ENCODE measurements around the gene CRABP2.
A peak's percentile ranks its signal among the peaks of the same experiment; 100 is the strongest.

The CRABP2 gene

GRCh38 chr1:156741481-156741983 lies 36.1 kb upstream of the CRABP2 start:
- Histone ChIP-seq H3K9me2 (replicated peaks; ENCODE audit: insufficient read depth, low read length) (no peaks in the 10 kb centered on the region), H3K9ac (ENCODE audit: low read length) (peak overlapping the region; percentile 24; the same call in 1 of the 2 replicates), H3K79me2 (ENCODE audit: insufficient read depth, low read length) (peaks cover 30% of the 10 kb centered on the region), H4K20me1 (ENCODE audit: low read depth, low read length) (no peaks in the 10 kb centered on the region), H3K4me3 (ENCODE audit: insufficient read depth, low read length, poor library complexity, severe bottlenecking) (peak overlapping the region; percentile 30), H2AFZ (ENCODE audit: low read depth, low read length, severe bottlenecking) (peak overlapping the region; percentile 9), H3K4me2 (ENCODE audit: low read depth, low read length, poor library complexity, severe bottlenecking) (peak overlapping the region; percentile 96), H3K9me3 (ENCODE audit: insufficient read depth, low read length) (no peaks in the 10 kb centered on the region), H3K36me3 (ENCODE audit: low read length) (no peaks in the 10 kb centered on the region), H3K27me3 (ENCODE audit: low read length) (no peaks in the 10 kb centered on the region), H3K27ac (ENCODE audit: low read depth, low read length) (peak overlapping the region; percentile 72), H3F3A (ENCODE audit: insufficient read depth) (peaks cover 32% of the 10 kb centered on the region)
- no peak for TF ChIP-seq EZH2phosphoT487 (conservative IDR thresholded peaks at IDR 0.05; ENCODE audit: low read length)
- TF ChIP-seq CTCF (IDR thresholded peaks at IDR 0.05; ENCODE audit: insufficient read depth, low read length, poor library complexity, severe bottlenecking), result no peak

DNA sequence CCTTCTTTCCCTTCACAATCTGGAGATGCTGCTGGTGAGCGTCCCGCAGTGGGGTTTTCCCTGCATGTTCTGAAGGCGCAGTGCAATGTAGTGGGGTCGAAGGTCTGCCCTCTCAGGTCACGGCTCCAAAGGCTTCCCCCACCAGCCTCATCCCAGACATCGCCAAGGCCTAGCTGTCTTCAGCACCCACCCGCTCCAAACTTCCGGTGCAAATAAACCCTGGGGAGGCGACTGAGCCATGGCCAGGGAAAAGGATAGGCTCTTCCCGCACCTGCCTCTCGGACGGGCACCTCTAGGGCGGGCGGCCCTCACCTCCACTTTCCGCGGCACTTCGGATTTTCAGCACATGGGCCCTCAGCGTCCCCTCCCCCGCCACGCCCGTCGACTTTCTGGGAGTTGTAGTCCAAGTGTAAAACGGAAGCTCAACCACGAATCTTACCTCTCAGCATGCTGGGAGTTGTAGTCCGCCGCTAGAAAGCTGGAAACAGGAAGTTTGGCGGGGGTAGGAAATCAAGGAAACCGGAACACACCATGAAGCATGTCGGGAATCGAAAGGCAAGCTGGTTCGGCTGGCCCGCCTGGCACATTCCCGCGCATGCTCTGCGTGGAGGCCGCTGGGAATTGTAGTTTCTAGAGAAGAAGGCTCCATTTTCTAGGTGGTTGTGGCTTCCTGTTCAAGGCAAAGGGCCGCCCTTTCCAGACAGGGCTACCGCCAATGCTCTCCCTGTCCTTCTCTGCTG lies 35.5 kb upstream of the CRABP2 start, which contains the start of gene MRPL24:
Gene MRPL24 (minus strand): TSS at position 348 of the 740 bp plus-strand sequence. CDS start 2,384 bp downstream, outside the sequence.
- H3K79me2 ChIP-seq (ENCODE audit: insufficient read depth, low read length), result peaks cover 23% of the 10 kb centered on the region
- H3K27me3 ChIP-seq (ENCODE audit: low read length), result no peaks in the 10 kb centered on the region
- peak within 1 kb of the TSS; percentile 9 for H2AFZ ChIP-seq (ENCODE audit: low read depth, low read length, severe bottlenecking)
- peak within 1 kb of the TSS; percentile 96 for H3K4me2 ChIP-seq (ENCODE audit: low read depth, low read length, poor library complexity, severe bottlenecking)
- no peaks in the 10 kb centered on the region for H4K20me1 ChIP-seq (ENCODE audit: low read depth, low read length)
- peak within 1 kb of the TSS; percentile 72 for H3K27ac ChIP-seq (ENCODE audit: low read depth, low read length)
- no peaks in the 10 kb centered on the region for H3K36me3 ChIP-seq (ENCODE audit: low read length)
- no peak for TF ChIP-seq CTCF (IDR thresholded peaks at IDR 0.05; ENCODE audit: insufficient read depth, low read length, poor library complexity, severe bottlenecking)
- no peak for TF ChIP-seq EZH2phosphoT487 (conservative IDR thresholded peaks at IDR 0.05; ENCODE audit: low read length)
- H3K9ac ChIP-seq (ENCODE audit: low read length), result peak within 1 kb of the TSS; percentile 90
- H3K9me2 ChIP-seq (replicated peaks; ENCODE audit: insufficient read depth, low read length), result no peaks in the 10 kb centered on the region
- no peaks in the 10 kb centered on the region for H3K9me3 ChIP-seq (ENCODE audit: insufficient read depth, low read length)
- peaks cover 32% of the 10 kb centered on the region for H3F3A ChIP-seq (ENCODE audit: insufficient read depth)
- H3K4me3 ChIP-seq (ENCODE audit: insufficient read depth, low read length, poor library complexity, severe bottlenecking), result peak within 1 kb of the TSS; percentile 65

DNA sequence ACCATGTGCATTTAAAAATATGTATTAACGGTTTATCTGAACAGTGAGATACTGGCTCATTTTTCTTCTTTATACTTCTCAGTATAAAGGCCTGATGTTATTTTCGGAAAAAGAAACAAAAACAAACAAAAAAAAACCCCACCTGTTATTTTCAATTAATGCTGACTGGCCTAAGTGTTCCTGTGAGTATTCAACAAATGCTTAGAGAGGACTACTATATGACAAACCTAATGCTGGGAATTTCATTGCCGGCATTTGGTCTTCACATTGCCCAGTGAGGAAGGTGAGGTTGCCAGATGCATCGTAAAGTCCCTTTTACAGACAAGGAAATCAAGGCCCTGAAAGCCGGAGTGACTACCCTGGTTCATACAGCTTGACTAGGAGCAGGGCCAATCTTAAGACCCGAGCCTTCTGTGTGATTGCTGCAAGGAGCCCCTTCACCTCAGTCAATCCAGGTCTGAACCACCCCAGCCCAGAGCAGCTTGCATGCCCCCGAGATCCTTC lies 34.9 kb upstream of the CRABP2 start:
- Histone ChIP-seq H3F3A (ENCODE audit: insufficient read depth) (peaks cover 31% of the 10 kb centered on the region), H3K9me3 (ENCODE audit: insufficient read depth, low read length) (no peaks in the 10 kb centered on the region), H3K9ac (ENCODE audit: low read length) (peak overlapping the region; percentile 90), H3K4me2 (ENCODE audit: low read depth, low read length, poor library complexity, severe bottlenecking) (peak overlapping the region; percentile 96), H4K20me1 (ENCODE audit: low read depth, low read length) (no peaks in the 10 kb centered on the region), H3K36me3 (ENCODE audit: low read length) (no peaks in the 10 kb centered on the region), H3K27me3 (ENCODE audit: low read length) (no peaks in the 10 kb centered on the region), H3K79me2 (ENCODE audit: insufficient read depth, low read length) (peaks cover 17% of the 10 kb centered on the region), H3K9me2 (replicated peaks; ENCODE audit: insufficient read depth, low read length) (no peaks in the 10 kb centered on the region), H3K27ac (ENCODE audit: low read depth, low read length) (peak overlapping the region; percentile 72), H3K4me3 (ENCODE audit: insufficient read depth, low read length, poor library complexity, severe bottlenecking) (peak overlapping the region; percentile 65), H2AFZ (ENCODE audit: low read depth, low read length, severe bottlenecking) (peak overlapping the region; percentile 9)
- TF ChIP-seq CTCF (IDR thresholded peaks at IDR 0.05; ENCODE audit: insufficient read depth, low read length, poor library complexity, severe bottlenecking) (no peak), EZH2phosphoT487 (conservative IDR thresholded peaks at IDR 0.05; ENCODE audit: low read length) (no peak)

Measured in SU-DHL-6 (cell line).